Brain pericyte (primary cell): Measurements from ENCODE around the gene SMARCD2.
"Not testable (repeated sequence)": the region's sequence is repeated elsewhere in the genome, so short reads cannot be mapped to it uniquely, and the experiment has no call there.

Experiments
- DNase-seq: peaks from one replicate; pipeline ENCODE4 v3.0.0-alpha.2; 2012; ENCODE audit warnings: low read depth, low spot score

Gene SMARCD2

DNA sequence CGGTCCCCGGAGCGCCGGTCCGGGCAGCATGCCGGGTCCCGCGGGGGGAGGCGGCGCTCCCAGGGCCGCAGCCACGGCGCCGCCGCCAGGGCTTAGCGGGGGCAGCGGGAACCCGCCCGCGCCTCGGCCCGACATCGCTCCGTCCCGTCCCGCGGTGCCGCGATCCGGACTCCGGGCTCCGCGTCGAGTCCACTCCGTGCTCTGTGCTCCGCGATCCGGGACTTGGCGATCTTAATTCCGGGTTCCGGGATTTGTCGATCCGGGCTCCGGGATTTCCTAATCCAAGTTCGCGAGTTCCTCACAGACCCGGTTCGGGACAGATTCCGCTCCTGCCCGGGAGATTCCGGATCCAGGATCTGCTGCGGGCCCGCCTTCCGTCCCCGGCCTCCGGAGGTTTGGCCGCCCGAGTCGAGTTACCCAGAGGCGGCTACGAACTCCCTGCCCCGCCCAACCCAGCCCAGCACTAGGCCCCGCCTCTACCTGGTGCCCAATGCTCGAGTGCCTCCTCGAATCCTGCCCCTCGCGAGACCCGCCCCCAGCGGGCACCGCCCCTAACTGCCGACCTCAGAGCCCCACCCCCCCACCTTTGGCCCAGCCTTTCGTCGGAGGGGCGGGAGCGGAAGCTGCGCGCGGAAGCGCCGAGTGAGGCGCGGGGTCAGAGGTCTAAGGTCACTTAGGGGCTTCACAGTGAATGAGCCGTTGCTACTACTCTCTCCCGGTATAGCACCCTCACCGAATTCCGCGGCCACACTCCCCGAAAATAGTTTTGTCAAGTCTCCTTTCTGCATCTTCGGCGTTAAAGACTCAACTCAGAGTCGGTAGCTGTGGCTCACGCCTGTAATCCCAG, at the start of gene SMARCD2:
Gene SMARCD2, minus strand, starts transcription at position 146 of the 847 bp plus-strand sequence. Its CDS starts 11 bp downstream, at position 135.
- DNase-seq: peak; percentile 97

DNA sequence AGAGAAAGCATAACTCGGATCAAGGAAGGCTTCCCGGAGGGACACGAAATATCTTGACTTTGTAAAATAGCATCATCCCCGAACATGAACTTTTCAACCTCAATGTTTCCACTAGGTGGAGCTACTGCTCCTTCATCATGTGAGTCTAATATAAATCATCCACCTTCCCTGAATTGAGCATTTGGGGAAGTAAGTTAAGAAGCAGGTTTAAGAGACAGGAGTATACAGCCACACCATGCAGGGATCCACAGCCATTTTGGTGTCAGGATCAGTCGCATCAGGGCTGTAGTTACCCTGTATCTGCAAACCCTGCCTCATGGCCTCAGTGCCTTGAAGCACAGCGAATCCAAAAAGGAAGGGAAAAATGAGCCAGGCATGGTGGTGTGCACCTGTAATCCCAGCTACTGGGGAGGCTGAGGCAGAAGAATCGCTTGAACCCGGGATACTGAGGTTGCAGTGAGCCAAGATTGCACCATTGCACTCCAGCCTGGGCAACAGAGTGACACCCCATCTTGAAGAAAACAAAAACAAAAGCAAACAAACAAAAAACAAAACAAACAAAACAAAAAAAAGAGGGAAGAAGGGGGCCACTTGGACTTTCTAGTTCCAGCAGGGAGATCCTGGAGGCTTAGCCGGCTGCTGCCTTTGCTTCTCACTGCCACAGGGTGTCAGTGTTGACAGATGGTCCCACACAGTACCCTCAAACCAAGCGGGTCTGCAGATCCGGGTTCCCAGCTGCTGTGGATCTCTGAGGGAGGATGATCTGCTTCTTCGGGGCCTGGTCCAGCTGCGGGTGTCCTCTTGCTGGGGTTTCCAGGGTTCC, 46.8 kb upstream of the SMARCD2 start:
- not testable (repeated sequence) for DNase-seq

DNA sequence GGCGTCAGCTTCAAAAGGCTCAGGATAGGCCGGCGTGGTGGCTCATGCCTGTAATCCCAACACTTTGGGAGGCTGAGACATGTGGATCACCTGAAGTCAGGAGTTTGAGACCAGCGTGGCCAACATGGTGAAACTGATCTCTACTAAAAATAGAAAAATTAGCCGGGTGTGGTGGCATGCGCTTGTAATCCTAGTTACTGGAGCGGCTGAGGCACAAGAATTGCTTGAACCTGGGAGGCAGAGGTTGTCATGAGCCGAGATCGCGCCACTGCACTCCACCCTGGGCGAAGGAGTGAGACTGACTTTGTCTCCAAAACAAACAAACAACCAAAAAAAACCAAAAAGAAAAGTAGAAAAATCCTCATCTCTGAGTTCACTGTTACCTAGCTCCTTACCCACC, 42.6 kb upstream of the SMARCD2 start:
- DNase-seq: not testable (repeated sequence)

DNA sequence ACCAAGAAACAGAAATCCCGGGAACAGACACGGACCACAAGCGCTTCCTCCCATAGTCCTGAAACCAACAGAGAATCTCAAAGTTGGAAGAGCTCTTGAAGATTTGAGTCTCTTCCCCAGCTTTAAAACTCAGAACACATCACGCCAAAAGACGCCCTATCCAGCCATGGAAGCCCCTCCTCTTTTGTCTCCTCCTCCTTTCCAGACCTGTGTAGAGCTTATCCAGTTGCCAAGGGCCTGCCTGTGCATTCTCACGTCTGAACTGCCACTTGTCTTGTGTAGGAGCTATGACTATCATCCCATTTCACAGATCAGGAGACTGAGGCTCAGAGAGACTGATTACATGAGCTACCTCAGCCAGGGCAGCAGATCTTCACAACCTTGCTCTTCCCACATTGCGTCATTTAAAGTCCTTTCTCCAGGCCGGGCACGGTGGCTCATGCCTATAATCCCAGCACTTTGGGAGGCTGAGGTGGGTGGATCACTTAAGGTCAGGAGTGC, 40.2 kb upstream of the SMARCD2 start:
- DNase-seq: not testable (repeated sequence)

DNA sequence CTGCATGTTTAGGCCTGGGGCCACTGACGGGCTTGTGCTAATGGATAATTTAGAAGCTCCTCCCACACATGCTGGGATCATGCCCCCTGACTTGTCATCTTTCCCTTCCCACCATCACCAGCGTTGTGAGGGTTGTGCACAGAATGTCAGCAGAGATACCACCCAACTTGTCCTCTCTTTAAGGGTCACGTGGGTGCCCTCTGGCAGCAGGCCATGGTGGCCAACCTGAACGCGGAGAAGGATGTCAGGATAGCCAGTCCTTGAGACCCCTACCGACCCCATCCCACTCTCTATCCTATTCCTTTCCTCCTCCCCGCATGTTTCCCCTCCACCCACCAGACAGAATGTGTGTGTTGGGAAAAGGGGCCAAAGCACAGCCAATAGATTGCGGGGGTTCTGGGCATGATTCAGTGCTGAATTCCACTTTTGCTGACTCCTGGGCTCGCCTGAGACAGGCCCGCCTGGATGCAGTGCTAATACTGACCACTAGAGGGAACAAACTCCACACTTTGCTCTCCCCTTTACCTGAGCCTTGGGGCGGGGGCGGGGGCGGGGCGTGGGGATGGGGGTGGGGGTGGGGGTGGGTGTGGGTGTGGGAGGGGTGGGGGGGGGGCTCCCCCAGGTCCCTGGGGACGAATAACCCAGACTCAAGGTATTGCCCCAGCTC, 39.6 kb upstream of the SMARCD2 start, which contains the start of gene GH2:
Gene GH2, minus strand, starts transcription at position 10 of the 667 bp plus-strand sequence. CDS start 143 bp downstream, outside the sequence.
- no peak for DNase-seq

DNA sequence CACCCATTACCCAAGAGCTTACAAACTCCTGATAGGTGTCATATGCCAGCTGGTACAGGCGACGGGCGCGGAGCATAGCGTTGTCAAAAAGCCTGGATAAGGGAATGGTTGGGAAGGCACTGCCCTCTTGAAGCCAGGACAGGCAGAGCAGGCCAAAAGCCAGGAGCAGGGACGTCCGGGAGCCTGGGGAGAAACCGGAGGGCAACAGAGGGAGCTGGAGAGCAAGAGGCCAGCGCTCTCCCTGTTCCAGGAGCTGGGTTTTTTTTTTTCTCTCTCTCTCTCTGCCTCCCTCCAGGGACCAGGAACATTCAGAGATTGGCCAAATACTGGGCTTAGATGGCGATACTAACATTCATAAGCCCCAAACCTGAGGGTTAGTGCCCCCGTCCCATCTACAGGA, 38.9 kb upstream of the SMARCD2 start:
- not testable (repeated sequence) for DNase-seq

DNA sequence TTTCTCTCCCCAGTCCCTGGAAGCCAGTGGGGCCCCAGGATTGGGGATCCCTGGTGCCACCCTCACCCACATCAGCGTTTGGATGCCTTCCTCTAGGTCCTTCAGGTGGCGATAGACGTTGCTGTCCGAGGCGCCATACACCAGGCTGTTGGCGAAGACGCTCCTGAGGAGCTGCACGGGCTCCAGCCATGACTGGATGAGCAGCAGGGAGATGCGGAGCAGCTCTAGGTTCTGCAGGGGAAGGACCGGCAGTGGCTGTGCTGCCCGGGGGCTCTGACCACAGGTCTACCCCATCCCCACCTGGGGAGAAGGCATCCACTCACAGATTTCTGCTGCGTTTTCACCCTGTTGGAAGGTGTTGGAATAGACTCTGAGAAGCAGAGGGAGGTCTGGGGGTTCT, 38.2 kb upstream of the SMARCD2 start:
- no peak for DNase-seq

DNA sequence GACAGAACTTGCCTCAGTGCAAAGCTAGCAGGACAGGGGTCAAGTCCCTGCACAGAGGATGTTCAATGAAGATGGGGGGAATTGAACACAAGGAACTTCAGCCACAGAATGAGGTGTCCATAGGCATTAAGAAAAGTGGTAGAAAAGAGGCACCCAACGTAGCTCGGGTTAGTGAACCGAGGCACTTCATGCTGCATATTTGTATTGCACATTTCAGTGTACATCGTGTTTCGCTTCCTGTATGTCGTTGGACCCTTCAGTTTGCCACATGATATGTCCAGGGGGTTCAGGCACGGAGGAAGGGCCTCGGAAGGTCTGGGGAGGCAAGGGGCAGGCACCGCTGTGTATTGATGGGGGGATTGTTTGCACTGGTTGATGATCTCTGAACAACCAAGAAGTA, 35.9 kb upstream of the SMARCD2 start:
- DNase-seq: not testable (repeated sequence)

DNA sequence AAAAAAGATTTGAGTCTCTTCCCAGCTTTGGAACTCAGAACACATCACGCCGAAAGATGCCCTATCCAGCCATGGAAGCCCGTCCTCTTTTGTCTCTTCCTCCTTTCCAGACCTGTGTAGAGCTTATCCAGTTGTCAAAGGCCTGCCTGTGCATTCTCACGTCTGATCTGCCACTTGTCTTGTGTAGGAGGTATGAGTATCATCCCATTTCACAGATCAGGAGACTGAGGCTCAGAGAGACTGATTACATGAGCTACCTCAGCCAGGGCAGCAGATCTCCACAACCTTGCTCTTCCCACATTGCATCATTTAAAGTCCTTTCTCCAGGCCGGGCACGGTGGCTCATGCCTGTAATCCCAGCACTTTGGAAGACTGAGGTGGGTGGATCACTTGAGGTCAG, 32.2 kb upstream of the SMARCD2 start:
- not testable (repeated sequence) for DNase-seq

DNA sequence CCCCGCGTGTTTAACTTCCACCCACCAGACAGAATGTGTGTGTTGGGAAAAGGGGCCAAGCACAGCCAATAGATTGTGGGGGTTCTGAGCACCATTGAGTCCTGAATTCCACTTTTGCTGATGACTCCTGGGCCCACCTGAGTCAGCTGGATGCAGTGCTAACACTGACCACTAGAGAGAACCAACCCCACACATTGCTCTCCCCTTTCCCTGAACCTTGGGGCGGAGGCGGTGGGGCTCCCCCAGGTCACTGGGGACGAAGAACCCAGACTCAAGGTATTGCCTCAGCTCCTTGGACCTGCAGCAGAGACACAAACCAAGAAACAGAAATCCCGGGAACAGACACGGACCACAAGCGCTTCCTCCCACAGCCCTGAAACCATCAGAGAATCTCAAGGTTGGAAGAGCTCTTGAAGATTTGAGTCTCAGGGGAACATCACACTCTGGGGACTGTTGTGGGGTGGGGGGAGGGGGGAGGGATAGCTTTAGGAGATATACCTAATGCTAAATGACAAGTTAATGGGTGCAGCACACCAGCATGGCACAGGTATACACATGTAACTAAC, 31.7 kb upstream of the SMARCD2 start:
- not testable (repeated sequence) for DNase-seq

DNA sequence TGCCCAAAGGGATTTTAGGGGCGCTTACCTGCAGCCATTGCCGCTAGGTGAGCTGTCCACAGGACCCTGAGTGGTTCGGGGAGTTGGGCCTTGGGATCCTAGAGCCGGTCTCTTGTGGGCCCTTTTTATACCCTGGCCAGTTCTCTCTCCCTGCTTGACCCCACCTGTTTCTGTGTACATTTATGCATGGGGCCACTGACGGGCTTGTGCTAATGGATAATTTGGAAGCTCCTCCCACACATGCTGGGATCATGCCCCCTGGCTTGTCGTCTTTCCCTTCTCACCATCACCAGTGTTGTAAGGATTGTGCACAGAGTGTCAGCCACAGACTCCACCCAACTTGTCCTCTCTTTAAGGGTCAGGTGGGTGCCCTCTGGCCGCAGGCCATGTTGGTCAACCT, 31.1 kb upstream of the SMARCD2 start, which contains the start of gene CSH2:
Gene CSH2, minus strand, starts transcription at position 101 of the 400 bp plus-strand sequence. Its CDS starts 63 bp downstream, at position 38.
- not testable (repeated sequence) for DNase-seq

DNA sequence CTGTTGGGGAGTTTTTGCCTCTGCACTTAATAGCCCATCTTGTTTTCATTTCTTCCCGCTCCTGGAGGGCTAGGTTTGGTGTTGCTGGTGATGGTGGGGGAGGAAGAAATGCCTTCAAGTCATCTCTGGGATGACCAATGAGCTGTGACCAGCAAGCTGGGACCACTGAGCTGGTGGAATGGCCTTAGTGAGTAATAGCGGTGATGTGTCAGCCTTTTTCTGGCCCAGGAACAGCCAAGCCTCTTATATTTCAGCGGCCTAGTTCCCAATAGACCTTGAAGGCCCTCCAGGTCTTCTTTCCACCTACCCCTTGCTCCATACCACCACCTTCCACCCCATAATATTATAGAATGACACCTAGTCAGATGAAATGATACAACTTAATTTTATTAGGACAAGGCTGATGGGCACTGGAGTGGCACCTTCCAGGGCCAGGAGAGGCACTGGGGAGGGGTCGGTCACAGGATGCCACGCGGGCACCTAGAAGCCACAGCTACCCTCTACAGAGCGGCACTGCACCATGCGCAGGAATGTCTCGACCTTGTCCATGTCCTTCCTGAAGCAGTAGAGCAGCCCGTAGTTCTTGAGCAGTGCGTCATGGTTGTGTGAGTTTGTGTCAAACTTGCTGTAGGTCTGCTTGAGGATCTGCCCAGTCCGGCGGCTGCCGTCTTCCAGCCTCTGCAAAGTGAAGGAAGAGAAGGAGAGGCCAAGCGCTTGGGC, 29.3 kb upstream of the SMARCD2 start:
- not testable (repeated sequence) for DNase-seq

DNA sequence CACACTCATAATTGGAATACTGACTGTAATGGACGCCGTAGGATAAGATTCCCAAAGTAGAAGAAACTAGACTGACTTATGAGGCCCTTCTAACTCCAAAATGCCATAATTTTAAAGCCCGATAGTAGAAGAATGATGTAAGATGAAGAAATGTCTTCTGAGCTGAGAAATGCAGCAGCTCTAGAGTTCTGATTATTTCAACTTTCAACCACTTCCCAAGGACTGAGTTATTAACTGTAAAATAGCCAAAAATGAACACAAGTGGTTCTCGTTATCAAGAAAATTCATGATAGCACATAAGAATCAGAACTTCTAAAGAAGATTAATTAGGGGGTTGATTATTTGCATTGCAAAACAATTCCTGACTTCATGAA, 27.8 kb upstream of the SMARCD2 start:
- DNase-seq: not testable (repeated sequence)

DNA sequence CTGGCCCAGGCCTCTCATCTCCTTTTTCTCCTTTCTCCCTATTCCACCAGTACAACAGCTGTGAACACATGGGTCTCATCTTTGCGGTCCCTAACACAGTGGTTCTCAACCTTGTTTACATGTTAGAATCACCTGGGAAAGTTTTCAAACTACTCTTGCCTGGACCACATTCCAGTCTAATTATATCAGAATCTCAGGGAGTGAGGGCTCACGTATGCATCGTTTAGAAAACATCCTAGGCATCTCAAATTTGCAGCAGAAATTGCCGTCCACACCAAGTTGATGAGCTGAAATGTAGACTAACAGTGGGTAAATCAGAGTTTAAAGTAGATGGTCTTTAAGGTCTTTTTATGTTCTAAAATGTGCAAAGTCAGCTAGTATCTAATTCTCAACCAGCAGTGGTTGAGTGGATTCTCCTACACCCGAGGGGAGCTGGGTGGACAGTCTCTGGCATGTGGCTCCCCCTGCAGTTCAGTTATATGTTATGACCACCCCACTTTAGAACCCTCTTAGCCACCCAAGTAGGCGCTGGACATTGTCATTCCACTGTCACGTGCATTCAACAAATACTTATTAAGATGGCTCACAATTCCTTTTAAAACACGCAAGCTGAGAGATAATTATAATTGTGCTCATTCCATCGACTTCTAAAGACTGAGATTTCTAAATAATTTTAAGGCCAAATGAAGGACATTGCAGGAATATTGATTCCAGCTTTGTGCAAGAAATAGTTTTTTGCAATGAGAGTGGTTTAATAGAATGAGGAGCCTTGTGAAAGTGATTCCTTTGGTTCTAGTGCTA, 27.2 kb upstream of the SMARCD2 start:
- DNase-seq: not testable (repeated sequence)

DNA sequence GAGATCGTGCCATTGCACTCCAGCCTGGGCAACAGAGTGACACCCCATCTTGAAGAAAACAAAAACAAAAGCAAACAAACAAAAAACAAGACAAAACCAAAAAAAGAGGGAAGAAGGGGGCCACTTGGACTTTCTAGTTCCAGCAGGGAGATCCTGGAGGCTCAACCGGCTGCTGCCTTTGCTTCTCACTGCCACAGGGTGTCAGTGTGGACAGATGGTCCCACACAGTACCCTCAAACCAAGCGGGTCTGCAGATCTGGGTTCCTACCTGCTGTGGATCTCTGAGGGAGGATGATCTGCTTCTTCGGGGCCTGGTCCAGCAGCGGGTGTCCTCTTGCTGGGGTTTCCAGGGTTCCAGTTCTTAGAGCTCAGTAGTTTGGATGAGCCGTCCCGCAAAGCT, 24.1 kb upstream of the SMARCD2 start:
- not testable (repeated sequence) for DNase-seq

DNA sequence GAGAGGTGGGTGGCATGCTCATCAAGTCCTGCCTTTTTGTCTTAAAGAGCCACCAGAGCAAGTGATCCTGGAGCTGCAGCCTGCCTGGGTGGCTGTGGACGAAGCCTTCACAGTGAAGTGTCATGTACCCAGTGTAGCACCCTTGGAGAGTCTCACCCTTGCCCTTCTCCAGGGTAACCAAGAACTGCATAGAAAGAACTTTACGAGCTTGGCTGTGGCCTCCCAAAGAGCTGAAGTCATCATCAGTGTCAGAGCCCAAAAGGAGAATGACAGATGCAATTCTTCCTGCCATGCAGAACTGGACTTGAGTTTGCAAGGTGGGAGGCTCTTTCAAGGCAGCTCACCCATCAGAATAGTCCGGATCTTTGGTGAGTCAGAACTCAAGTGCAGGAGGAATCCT, 16.8 kb upstream of the SMARCD2 start:
- DNase-seq: no peak

DNA sequence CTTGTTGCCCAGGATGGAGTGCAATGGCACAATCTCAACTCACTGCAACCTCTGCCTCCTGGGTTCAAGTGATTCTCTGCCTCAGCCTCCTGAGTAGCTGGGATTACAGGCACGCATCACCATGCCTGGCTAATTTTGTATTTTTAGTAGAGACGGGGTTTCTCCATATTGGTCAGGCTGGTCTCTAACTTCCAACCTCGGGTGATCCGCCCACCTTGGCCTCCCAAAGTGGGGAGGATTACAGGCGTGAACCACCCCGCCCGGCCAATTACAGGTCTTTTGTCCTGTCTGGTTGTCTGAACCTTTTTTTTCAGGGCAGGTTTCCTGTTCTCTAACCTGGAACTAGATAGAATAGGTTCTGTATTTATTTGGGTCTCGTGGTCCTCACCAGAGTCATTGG, 13.9 kb upstream of the SMARCD2 start:
- DNase-seq: not testable (repeated sequence)

DNA sequence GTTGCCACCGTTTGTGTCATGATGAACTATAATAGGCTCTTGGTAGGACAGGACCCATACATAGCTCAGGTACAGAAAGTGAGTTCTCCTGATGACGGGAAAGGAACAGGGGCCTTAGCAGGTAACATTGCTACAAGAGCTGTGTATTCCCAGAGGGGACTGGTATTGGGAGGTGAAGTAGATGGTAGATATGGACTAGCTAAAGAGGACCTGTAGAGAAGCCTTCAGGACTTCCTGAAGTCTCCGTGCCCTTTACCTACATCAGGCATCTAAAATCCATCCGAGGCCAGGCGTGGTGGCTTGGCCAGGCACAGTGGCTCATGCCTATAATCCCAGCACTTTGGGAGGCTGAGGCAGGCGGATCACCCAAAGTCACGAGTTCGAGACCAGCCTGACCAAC, 12.7 kb upstream of the SMARCD2 start:
- no peak for DNase-seq

DNA sequence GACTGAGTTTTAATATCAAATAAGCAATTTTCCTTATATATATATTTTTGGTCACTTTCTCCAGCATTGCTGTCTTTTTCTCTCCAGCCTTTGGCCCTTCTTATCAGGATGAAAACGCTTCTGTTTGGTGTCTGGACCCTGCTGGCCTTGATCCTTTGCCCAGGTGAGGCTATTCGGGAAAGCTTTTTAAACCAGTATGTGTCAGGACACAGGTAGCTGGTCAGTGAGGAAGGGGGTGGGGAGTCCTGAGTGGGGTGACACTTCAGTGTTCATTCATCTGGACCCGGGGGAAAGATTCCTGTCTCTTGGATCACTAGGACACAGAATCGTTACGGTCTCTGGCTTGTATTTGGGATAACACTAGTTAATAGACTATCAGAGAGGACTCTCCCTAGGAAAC, 12.2 kb upstream of the SMARCD2 start:
- DNase-seq: no peak

DNA sequence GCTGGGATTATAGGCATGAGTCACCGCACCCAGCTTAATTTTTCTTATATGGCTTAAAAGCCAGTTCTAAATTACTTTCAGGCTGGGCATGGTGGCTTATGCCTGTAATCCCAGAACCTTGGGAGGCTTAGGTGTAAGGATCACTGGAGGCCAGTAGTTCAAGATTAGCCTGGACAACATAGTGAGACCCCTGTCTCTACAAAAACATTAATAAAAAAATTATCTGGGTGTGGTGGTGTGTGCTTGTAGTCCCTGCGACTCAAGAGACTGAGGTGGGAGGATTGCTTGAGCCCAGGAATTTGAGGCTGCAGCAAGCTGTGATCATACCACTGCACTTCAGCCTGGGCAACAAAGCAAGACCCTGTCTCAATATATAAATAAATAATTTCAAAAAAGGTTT, 10.8 kb upstream of the SMARCD2 start:
- DNase-seq: no peak
